Right lobe of liver (tissue), 6 donors: ENCODE results near the gene TFF1. TPM values are rescaled to one million over a fixed set of nuclear protein-coding genes. Genes with fewer than 3 reads are reported as not detected.
"Not testable (repeated sequence)": the region's sequence is repeated elsewhere in the genome, so short reads cannot be mapped to it uniquely, and the experiment has no call there.

Experiments
- ATAC-seq, 4 donors: fragments of 200-7000 bp; cut with Tn5 transposase; one replicate each; pipeline ENCODE4 v1.9.1; 2020; ENCODE audit warnings: mild to moderate bottlenecking in 4 of 4, moderate library complexity in 4 of 4
- DNase-seq, 3 donors: peaks; one replicate each; pipeline ENCODE4 v3.0.0-alpha.2; 2020
- H3K27ac ChIP-seq, 3 donors: fragments of 200-600 bp; one replicate each; pipeline ENCODE4 v1.8.0; 2022
- H3K27me3 ChIP-seq, 2 donors: fragments of 200-600 bp; one replicate each; pipeline ENCODE4 v1.8.0; 2022
- H3K36me3 ChIP-seq, 4 donors: fragments of 200-600 bp; sonication (generic) in 1 of 4; one replicate each; pipeline versions ENCODE4 v1.5.1 to v1.8.0; 2017 to 2022; ENCODE audit warnings: control low read depth in 1 of 4
- H3K4me1 ChIP-seq, 4 donors: fragments of 200-600 bp; sonication (generic) in 1 of 4; one replicate each; pipeline versions ENCODE4 v1.5.1 to v1.8.0; 2017 to 2022; ENCODE audit warnings: control low read depth in 1 of 4
- H3K4me3 ChIP-seq, 3 donors: fragments of 200-600 bp; one replicate each; pipeline ENCODE4 v1.8.0; 2022
- H3K9me3 ChIP-seq, 4 donors: fragments of 200-600 bp; sonication (generic) in 1 of 4; one replicate each; pipeline versions ENCODE4 v1.5.1 to v1.8.0; 2017 to 2022; ENCODE audit warnings: control low read depth in 1 of 4
- POLR2A ChIP-seq: fragments of 450-650 bp; IDR thresholded peaks from one replicate; pipeline ENCODE4 v1.6.1; 2017; ENCODE audit warnings: antibody characterized with exemption, mild to moderate bottlenecking
- WGBS: methylation state at CpG from one replicate; pipeline ENCODE4 v1.1.6; 2018; ENCODE audit warnings: low coverage, low lambda C conversion rate; ENCODE audit not compliant: insufficient coverage; ENCODE audit errors: missing lambda C conversion rate; 5-methylcytosine and 5-hydroxymethylcytosine counted together
- intact Hi-C, 2 donors: fragments of 100-400 bp; cut with DNase I; formaldehyde crosslinking; loops; one replicate each; pipeline versions ENCODE4 v1.11.2 to v1.14.1; 2022
- total RNA-seq, 6 experiments: library from RNA; depleted of rRNA in 2 of 6; stranded (reverse); fragments of >200 nt in 2 of 6; fragmentation: NEBNext Ultra II Directional in 3 of 6; extraction: Animal tissue kit (Norgen Biotek cat#: 25700) in 3 of 6; gene quantifications; one replicate each; pipeline versions ENCODE4 v1.1.0 to v1.2.4, GENCODE V29; 2016 to 2023
- TF ChIP-seq, protein P1 (sequence below), 4 donors: fragments of 200-600 bp in 3 of 4; fragments of 450-650 bp in 1 of 4; IDR thresholded peaks; one replicate each; pipeline versions ENCODE4 v1.5.1 to v1.8.0; 2016 to 2022; ENCODE audit warnings: antibody characterized with exemption in 4 of 4, mild to moderate bottlenecking in 2 of 4
- donor health status: DM: no; HTN: yes; CAD: no.
- donor health status: DM: no; HTN: no; CAD: no.
- donor health status: DM: no; HTN: no; CAD: no.
- donor health status: DM: no; HTN: yes; CAD: no.
- donor health status: DM: no; HTN: yes; CAD: no.

Gene TFF1
- total RNA-seq, 6 experiments from 2014 or later = not detected

DNA sequence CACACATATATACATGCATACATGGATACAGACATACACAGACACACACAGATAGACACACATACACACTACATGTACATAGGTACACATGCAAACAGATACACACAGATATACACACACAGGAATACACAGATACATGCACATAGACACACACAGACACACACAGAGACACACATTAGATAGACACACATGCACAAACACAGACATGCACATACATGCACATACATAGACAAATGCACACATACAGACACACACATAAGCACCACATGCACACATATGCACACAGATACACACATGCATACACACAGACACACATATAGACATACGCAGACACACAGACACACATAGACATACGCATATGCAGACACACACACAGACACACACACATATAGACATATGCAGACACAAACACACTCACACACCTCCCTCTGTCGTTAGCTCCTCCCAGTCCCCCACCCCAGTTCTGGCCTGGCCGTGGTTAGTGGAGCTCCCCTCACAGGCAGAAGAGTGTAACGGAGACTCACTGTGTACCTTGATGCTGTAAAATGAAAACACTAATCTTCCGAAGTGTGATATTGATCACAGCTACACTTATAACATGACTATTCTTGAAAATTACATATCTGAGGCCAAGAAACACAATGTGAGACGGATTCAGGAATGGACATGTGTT is 45.0 kb upstream of the TFF1 start:
- no peaks in the 10 kb centered on the region for H3K27me3 ChIP-seq
- no peak for DNase-seq
- no peak overlapping the region for H3K27ac ChIP-seq
- H3K36me3 ChIP-seq = no peaks in the 10 kb centered on the region
- H3K4me3 ChIP-seq = no peak overlapping the region
- WGBS = 35% methylated on average over 5 of the region's 7 CpGs
- H3K9me3 ChIP-seq = no peaks in the 10 kb centered on the region
- no peak for TF ChIP-seq POLR2A
- TF ChIP-seq, protein P1, sequence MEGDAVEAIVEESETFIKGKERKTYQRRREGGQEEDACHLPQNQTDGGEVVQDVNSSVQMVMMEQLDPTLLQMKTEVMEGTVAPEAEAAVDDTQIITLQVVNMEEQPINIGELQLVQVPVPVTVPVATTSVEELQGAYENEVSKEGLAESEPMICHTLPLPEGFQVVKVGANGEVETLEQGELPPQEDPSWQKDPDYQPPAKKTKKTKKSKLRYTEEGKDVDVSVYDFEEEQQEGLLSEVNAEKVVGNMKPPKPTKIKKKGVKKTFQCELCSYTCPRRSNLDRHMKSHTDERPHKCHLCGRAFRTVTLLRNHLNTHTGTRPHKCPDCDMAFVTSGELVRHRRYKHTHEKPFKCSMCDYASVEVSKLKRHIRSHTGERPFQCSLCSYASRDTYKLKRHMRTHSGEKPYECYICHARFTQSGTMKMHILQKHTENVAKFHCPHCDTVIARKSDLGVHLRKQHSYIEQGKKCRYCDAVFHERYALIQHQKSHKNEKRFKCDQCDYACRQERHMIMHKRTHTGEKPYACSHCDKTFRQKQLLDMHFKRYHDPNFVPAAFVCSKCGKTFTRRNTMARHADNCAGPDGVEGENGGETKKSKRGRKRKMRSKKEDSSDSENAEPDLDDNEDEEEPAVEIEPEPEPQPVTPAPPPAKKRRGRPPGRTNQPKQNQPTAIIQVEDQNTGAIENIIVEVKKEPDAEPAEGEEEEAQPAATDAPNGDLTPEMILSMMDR (IDR thresholded peaks at IDR 0.05) = no peak
- intact Hi-C loops = no loop called here
- H3K4me1 ChIP-seq = no peaks in the 10 kb centered on the region
- no peak for ATAC-seq

DNA sequence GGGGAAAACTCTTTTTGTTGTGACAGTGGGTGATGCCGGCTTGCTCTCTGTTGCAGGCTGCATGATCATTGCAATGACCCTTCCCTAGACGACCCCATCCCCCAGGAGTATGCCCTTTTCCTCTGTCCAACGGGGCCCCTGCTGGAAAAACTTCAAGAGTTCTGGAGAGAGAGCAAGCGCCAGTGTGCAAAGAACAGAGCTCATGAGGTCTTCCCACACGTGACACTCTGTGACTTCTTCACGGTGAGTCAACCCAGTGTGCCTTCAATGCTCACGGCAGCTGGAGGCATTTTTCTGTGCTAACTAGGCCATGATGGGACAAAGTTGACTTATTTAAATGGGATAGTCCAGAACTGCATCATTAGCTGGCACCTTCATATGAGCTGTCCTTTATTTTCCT is 43.0 kb upstream of the TFF1 start:
- TF ChIP-seq POLR2A = no peak
- TF ChIP-seq, protein P1 (IDR thresholded peaks at IDR 0.05) = no peak
- Histone ChIP-seq H3K4me1 (no peaks in the 10 kb centered on the region), H3K4me3 (no peak overlapping the region), H3K27ac (no peak overlapping the region), H3K36me3 (no peaks in the 10 kb centered on the region), H3K9me3 (no peaks in the 10 kb centered on the region), H3K27me3 (no peaks in the 10 kb centered on the region)
- no peak for ATAC-seq
- peak in 1 of 3 donors; percentile 11 for DNase-seq
- intact Hi-C loops = no loop called here
- 53% methylated on average over 3 of the region's 7 CpGs for WGBS

DNA sequence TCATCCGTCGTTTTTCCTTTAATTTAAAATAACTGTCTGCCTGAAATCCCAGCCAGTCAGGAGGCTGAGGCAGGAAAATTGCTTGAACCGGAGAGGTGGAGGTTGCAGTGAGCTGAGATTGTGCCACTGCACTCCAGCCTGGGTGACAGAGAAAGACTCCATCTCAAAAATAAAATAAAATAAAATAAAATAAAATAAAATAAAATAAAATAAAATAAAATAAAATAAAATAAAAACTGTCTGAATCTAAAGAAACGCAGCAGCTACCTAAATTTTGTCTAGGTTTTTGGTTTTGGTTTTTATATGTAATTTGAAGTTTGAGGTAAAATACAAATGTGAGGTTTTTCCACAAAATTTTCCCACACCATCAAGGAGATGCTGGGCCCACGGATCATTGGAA is 42.4 kb upstream of the TFF1 start:
- WGBS = 69% methylated on average over 5 of the region's 5 CpGs
- H3K9me3 ChIP-seq, ATAC-seq, H3K36me3 ChIP-seq, H3K27ac ChIP-seq, intact Hi-C loops, H3K4me3 ChIP-seq, DNase-seq, H3K27me3 ChIP-seq, H3K4me1 ChIP-seq: not testable (repeated sequence)

DNA sequence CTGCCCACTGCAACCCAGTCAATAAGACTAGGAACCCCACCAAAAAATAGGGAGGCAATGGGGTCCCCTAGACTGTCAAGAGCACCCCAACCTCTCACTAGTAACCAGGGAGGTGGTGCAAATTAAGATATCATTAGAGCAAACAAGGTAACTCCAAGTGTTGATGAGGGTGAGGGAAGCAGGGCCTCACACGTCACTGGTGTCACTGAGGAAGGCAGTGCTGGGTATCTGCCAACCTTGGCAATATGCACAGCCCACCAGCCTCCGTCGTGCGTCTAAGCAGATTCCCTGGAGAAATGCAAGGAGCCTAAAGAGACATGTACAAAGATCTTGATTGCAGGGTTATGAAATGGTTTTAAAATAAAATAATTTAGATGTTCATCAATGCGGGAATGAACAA is 41.1 kb upstream of the TFF1 start:
- 72% methylated on average over 5 of the region's 5 CpGs for WGBS
- H3K9me3 ChIP-seq = no peaks in the 10 kb centered on the region
- TF ChIP-seq, protein P1 (IDR thresholded peaks at IDR 0.05) = no peak
- no peak for TF ChIP-seq POLR2A
- H3K36me3 ChIP-seq = no peaks in the 10 kb centered on the region
- H3K4me3 ChIP-seq = no peak overlapping the region
- intact Hi-C loops = no loop called here
- DNase-seq (peak in 1 of 3 donors; percentile 26), ATAC-seq (no peak)
- no peaks in the 10 kb centered on the region for H3K4me1 ChIP-seq
- no peaks in the 10 kb centered on the region for H3K27me3 ChIP-seq
- no peak overlapping the region for H3K27ac ChIP-seq

DNA sequence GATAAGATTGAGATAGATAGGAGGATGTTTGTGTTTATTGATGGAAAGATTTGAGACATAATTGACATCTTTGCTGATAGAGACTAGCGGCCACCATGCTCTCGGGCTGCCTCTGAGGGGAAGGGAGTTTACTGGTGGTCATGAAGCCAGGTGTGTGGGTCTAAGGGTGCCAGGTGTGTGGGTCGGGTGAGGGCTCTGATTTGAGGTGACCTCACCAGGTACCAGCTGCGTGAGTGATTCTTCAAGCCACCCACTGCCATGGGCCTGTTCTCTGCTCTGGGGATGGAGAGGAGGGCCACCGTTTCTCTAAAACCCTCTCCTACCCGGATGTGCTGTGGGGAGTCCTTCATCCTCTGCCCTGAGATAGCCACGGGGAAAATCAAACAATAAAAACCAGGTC is 40.5 kb upstream of the TFF1 start:
- TF ChIP-seq, protein P1 (IDR thresholded peaks at IDR 0.05) = no peak
- TF ChIP-seq POLR2A = no peak
- ATAC-seq (no peak), DNase-seq (peak in 1 of 3 donors; percentile 28)
- H3K36me3 ChIP-seq = no peaks in the 10 kb centered on the region
- H3K9me3 ChIP-seq = no peaks in the 10 kb centered on the region
- H3K4me3 ChIP-seq = no peak overlapping the region
- H3K4me1 ChIP-seq = no peaks in the 10 kb centered on the region
- intact Hi-C loops = no loop called here
- no peak overlapping the region for H3K27ac ChIP-seq
- H3K27me3 ChIP-seq = no peaks in the 10 kb centered on the region
- WGBS = 67% methylated on average over 2 of the region's 7 CpGs
